Bronchial epithelial cell (primary cell): Measurements from ENCODE around the gene EGFR. TPM values are rescaled to one million over a fixed set of nuclear protein-coding genes. Genes with fewer than 3 reads are reported as not detected.
A peak's percentile ranks its signal among the peaks of the same experiment; 100 is the strongest.

Experiments
- DNase-seq: peaks from one replicate; pipeline ENCODE4 v3.0.0-alpha.2; 2010; ENCODE audit warnings: low read depth
- FAIRE-seq: peaks from 2 replicates; lab custom pipeline; 2011; peaks lifted over from hg19 to GRCh38; lab: Jason Lieb, UNC
- H3K27me3 ChIP-seq: 2 replicates; pipeline ENCODE4 v1.5.1; 2011; ENCODE audit warnings: low read length; ENCODE audit not compliant: control insufficient read depth, insufficient read depth
- H3K36me3 ChIP-seq: 2 replicates; pipeline ENCODE4 v1.5.1; 2011; ENCODE audit warnings: low read length; ENCODE audit not compliant: control insufficient read depth, insufficient read depth
- H3K4me3 ChIP-seq: 2 replicates; pipeline ENCODE4 v1.5.1; 2011; ENCODE audit warnings: mild to moderate bottlenecking, low read depth, low read length, control low read depth
- total RNA-seq: library from RNA; depleted of rRNA; stranded (reverse); fragments of >200 nt; gene quantifications from 2 replicates; pipeline ENCODE4 v1.2.1, GENCODE V29; 2014
- TF ChIP-seq, protein P1 (sequence below): IDR thresholded peaks from 2 replicates; pipeline ENCODE4 v1.5.1; 2011; ENCODE audit warnings: mild to moderate bottlenecking, moderate library complexity, low read length, control low read depth, inconsistent platforms; ENCODE audit not compliant: insufficient read depth, severe bottlenecking

Gene EGFR
- total RNA-seq, 1 donor from 2014 or later: 137 TPM

GRCh38 chr7:55155351-55156117 lies 136.7 kb downstream of the EGFR start:
- no peak for DNase-seq
- H3K27me3 ChIP-seq: no peaks in the 10 kb centered on the region
- TF ChIP-seq, protein P1, sequence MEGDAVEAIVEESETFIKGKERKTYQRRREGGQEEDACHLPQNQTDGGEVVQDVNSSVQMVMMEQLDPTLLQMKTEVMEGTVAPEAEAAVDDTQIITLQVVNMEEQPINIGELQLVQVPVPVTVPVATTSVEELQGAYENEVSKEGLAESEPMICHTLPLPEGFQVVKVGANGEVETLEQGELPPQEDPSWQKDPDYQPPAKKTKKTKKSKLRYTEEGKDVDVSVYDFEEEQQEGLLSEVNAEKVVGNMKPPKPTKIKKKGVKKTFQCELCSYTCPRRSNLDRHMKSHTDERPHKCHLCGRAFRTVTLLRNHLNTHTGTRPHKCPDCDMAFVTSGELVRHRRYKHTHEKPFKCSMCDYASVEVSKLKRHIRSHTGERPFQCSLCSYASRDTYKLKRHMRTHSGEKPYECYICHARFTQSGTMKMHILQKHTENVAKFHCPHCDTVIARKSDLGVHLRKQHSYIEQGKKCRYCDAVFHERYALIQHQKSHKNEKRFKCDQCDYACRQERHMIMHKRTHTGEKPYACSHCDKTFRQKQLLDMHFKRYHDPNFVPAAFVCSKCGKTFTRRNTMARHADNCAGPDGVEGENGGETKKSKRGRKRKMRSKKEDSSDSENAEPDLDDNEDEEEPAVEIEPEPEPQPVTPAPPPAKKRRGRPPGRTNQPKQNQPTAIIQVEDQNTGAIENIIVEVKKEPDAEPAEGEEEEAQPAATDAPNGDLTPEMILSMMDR: no peak
- peaks cover 56% of the 10 kb centered on the region for H3K36me3 ChIP-seq
- no peak for FAIRE-seq
- no peak overlapping the region for H3K4me3 ChIP-seq

DNA sequence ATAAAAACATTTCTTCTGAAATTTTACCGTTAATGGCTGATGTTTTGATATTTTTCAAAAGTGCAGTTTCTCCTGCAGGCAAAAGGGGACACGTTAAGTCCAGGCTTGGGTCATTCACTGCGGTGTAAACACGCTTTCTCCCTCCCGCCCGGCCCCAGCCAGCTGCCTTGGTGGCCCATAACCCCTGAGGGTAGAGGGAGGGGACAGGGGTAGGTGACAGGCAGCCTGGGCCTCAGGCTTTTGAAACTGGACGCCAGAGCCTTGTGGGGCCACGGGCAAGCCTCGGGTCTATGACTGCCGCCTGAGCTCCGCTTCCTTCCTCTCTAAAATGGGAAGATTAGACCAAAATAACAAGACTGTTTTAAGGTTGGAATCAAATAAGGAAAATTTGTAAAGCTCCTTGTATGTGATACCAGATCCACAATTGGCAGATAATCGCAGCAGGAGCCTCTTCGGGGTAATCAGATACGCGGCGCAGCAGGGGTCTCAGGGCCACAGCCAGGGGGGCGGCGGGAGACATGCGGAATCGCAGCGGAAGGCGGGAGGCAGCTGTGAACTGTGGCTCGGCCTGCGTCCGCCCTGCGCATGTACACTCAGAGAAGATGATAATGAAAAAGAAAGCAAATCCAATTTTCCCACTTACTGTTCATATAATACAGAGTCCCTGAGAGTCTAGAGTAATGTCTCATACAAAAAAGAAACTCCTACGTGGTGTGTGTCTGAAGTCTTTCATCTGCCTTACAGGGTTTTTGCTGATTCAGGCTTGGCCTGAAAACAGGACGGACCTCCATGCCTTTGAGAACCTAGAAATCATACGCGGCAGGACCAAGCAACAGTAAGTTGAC lies 138.3 kb downstream of the EGFR start:
- Histone ChIP-seq H3K27me3 (no peaks in the 10 kb centered on the region), H3K4me3 (no peak overlapping the region), H3K36me3 (peaks cover 53% of the 10 kb centered on the region)
- TF ChIP-seq, protein P1: no peak
- FAIRE-seq (no peak), DNase-seq (no peak)

DNA sequence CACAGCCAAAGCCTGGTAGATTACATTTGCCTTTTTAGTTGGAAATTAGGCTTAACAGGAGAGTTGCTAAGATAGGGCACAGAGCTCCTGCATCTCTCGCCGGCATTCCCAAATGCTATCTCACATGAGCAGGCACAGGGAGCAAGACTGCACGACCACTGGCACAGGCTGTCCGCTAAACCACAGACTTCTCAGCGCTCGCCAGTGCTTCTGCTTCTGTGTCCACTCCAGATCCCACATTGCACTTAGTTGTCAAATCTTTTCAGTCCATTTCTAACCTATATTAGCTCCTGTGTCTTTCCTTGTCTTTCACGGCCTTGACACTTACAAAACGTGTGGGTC lies 138.9 kb downstream of the EGFR start:
- H3K4me3 ChIP-seq: no peak overlapping the region
- TF ChIP-seq, protein P1: no peak
- FAIRE-seq (no peak), DNase-seq (no peak)
- H3K27me3 ChIP-seq: no peaks in the 10 kb centered on the region
- peaks cover 51% of the 10 kb centered on the region for H3K36me3 ChIP-seq

GRCh38 chr7:55158541-55159382 lies 139.9 kb downstream of the EGFR start:
- H3K4me3 ChIP-seq: no peak overlapping the region
- H3K36me3 ChIP-seq: peaks cover 46% of the 10 kb centered on the region
- FAIRE-seq: peak; percentile 13
- H3K27me3 ChIP-seq: no peaks in the 10 kb centered on the region
- DNase-seq: peak; percentile 22
- TF ChIP-seq, protein P1: no peak

- TF ChIP-seq, protein P1: no peak
- FAIRE-seq (no peak), DNase-seq (no peak)
- H3K4me3 ChIP-seq: no peak overlapping the region
- peaks cover 49% of the 10 kb centered on the region for H3K36me3 ChIP-seq
- H3K27me3 ChIP-seq: no peaks in the 10 kb centered on the region
Observed at GRCh38 chr7:55160539-55160938, 141.7 kb downstream of the EGFR start.
